Stomach (tissue), 4 donors: ENCODE results near the gene TNFRSF11A.

ENCODE experiments used
- EP300 ChIP-seq: sonication (generic); formaldehyde crosslinking; IDR thresholded peaks from one replicate; pipeline ENCODE4 v1.6.1; 2017; ENCODE audit warnings: antibody characterized with exemption
- POLR2A ChIP-seq, 4 donors: fragments of 450-650 bp; IDR thresholded peaks; one replicate each; pipeline ENCODE4 v1.6.1; 2016; ENCODE audit warnings: antibody characterized with exemption in 4 of 4, control low read depth in 2 of 4, mild to moderate bottlenecking in 1 of 4, moderate library complexity in 1 of 4
- TF ChIP-seq, protein P1 (sequence below), 7 experiments: fragments of 450-650 bp in 4 of 7; fragments of 200-600 bp in 3 of 7; sonication (generic) in 3 of 7; IDR thresholded peaks; one replicate each; pipeline ENCODE4 v1.5.1; 2016 to 2019; ENCODE audit warnings: antibody characterized with exemption in 7 of 7, control low read depth in 2 of 7, mild to moderate bottlenecking in 1 of 7

DNA sequence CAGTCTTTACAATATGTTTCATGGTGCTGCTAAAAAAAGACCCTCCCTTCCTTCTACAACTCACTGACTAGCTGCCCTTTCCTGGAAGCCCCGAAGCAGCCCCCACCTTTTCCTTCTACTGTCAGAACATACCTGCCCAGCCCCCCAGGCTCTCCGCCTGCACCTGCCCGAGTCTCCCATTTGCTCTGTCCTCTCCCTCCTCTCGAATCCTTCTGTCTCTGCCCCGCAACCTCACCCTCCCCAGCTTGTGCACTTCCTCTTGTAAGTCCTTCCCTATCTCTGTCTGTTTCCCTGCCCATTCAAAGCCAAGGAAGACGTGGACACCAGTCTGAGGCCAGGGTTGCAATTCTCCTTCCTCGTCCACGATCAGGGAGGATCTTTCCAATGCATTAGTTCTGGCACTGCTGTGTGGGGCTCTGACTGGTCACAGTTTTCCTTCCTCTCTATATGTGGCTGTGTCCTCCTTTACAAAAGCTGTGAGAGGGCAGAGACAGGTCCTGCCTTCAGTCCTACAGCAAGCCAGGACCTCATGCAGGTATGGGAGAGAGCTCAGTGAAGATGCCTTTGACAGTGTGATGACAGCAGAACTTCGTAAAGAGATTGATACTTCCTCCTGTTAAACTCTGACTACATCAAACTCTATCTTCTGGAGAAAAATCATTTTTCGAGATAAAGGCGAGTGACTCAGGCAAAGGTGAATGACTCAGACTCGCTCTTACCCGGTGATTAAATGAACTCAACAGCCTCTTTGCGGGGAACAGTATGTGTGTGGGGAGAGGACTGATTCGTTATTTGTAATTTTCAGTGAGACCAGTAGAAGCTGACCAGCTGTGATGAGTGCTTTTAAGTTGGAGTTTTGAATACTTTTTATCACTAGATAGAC is 14.2 kb downstream of the TNFRSF11A start:
- TF ChIP-seq, protein P1, sequence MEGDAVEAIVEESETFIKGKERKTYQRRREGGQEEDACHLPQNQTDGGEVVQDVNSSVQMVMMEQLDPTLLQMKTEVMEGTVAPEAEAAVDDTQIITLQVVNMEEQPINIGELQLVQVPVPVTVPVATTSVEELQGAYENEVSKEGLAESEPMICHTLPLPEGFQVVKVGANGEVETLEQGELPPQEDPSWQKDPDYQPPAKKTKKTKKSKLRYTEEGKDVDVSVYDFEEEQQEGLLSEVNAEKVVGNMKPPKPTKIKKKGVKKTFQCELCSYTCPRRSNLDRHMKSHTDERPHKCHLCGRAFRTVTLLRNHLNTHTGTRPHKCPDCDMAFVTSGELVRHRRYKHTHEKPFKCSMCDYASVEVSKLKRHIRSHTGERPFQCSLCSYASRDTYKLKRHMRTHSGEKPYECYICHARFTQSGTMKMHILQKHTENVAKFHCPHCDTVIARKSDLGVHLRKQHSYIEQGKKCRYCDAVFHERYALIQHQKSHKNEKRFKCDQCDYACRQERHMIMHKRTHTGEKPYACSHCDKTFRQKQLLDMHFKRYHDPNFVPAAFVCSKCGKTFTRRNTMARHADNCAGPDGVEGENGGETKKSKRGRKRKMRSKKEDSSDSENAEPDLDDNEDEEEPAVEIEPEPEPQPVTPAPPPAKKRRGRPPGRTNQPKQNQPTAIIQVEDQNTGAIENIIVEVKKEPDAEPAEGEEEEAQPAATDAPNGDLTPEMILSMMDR (IDR thresholded peaks at IDR 0.05): no peak
- TF ChIP-seq POLR2A (IDR thresholded peaks at IDR 0.05) (no peak), EP300 (no peak)
